Brain microvascular endothelial cell (primary cell): Measurements from ENCODE around the gene TESK2.
"Not testable (repeated sequence)": the region's sequence is repeated elsewhere in the genome, so short reads cannot be mapped to it uniquely, and the experiment has no call there.

Source experiments
- DNase-seq: peaks from one replicate; pipeline ENCODE4 v3.0.0-alpha.2; 2020
- H3K27ac ChIP-seq: fragments of 250-450 bp; sonication (Bioruptor Pico); 2 replicates; pipeline ENCODE4 v1.5.1; 2020; ENCODE audit warnings: mild to moderate bottlenecking, moderate library complexity
- H3K27me3 ChIP-seq: fragments of 250-450 bp; sonication (Bioruptor Pico); replicated peaks from 2 replicates; pipeline ENCODE4 v1.5.1; 2020; ENCODE audit warnings: mild to moderate bottlenecking
- H3K36me3 ChIP-seq: fragments of 250-450 bp; sonication (Bioruptor Pico); replicated peaks from 2 replicates; pipeline ENCODE4 v1.5.1; 2020; ENCODE audit warnings: mild to moderate bottlenecking
- H3K4me3 ChIP-seq: 2 replicates; pipeline ENCODE4 v1.5.1; 2011; ENCODE audit warnings: low read depth, mild to moderate bottlenecking, control low read depth, low read length, moderate library complexity
- in situ Hi-C: cut with HindIII; loops from 2 replicates; pipeline ENCODE4 v1.10.0; 2017; ENCODE audit warnings: low sequenced_read_pairs, low pct_ligation_motif_present
- TF ChIP-seq, protein P1 (sequence below): IDR thresholded peaks from 2 replicates; pipeline ENCODE4 v1.5.1; 2011; ENCODE audit warnings: low read depth, mild to moderate bottlenecking, moderate library complexity, low read length, control low read depth, inconsistent platforms; ENCODE audit errors: missing control alignments

TESK2 gene

DNA sequence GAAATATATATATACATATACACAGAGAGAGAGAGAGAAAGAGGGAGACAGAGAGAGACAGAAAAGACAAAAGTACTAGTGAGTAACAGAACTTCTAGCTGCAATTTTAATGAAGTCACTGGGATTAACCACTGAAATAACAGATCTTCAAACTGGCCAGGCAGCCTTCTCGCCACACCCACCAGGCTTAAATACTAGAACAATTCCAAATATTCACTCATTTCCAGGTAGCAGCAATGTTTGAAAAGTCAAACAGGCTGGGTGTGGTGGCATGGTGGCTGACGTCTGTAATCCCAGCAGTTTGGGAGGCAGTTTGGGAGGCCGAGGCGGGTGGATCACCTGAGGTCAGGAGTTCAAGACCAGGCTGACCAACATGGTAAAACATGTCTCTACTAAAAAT lies 25.5 kb upstream of the TESK2 start:
- Histone ChIP-seq H3K27ac (no peak overlapping the region), H3K36me3 (peaks cover 69% of the 10 kb centered on the region), H3K27me3 (no peaks in the 10 kb centered on the region), H3K4me3 (no peak overlapping the region)
- no peak for DNase-seq
- in situ Hi-C loops = no loop called here
- TF ChIP-seq, protein P1, sequence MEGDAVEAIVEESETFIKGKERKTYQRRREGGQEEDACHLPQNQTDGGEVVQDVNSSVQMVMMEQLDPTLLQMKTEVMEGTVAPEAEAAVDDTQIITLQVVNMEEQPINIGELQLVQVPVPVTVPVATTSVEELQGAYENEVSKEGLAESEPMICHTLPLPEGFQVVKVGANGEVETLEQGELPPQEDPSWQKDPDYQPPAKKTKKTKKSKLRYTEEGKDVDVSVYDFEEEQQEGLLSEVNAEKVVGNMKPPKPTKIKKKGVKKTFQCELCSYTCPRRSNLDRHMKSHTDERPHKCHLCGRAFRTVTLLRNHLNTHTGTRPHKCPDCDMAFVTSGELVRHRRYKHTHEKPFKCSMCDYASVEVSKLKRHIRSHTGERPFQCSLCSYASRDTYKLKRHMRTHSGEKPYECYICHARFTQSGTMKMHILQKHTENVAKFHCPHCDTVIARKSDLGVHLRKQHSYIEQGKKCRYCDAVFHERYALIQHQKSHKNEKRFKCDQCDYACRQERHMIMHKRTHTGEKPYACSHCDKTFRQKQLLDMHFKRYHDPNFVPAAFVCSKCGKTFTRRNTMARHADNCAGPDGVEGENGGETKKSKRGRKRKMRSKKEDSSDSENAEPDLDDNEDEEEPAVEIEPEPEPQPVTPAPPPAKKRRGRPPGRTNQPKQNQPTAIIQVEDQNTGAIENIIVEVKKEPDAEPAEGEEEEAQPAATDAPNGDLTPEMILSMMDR = no peak

DNA sequence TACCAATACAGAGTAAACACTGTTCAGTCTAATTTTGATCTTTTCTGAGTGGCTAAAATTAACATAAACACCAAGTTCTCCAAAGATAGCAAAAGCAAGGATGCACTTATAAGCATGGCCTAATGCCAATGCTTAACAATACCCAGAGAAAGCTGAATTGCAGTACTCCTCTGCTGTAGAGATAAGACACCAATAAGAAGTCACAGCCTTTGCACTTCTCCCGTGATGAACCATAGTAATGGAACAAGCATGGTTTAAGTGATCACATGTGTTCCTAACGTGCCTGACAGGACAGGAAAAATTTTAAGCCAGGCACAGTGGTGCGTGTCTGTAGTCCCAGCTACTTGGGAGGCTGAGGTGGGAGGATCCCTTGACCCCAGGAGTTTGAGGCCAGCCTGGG lies 25.1 kb upstream of the TESK2 start:
- in situ Hi-C loops = no loop called here
- TF ChIP-seq, protein P1 = no peak
- Histone ChIP-seq H3K36me3 (peaks cover 73% of the 10 kb centered on the region), H3K27me3 (no peaks in the 10 kb centered on the region), H3K27ac (no peak overlapping the region), H3K4me3 (no peak overlapping the region)
- DNase-seq = no peak

DNA sequence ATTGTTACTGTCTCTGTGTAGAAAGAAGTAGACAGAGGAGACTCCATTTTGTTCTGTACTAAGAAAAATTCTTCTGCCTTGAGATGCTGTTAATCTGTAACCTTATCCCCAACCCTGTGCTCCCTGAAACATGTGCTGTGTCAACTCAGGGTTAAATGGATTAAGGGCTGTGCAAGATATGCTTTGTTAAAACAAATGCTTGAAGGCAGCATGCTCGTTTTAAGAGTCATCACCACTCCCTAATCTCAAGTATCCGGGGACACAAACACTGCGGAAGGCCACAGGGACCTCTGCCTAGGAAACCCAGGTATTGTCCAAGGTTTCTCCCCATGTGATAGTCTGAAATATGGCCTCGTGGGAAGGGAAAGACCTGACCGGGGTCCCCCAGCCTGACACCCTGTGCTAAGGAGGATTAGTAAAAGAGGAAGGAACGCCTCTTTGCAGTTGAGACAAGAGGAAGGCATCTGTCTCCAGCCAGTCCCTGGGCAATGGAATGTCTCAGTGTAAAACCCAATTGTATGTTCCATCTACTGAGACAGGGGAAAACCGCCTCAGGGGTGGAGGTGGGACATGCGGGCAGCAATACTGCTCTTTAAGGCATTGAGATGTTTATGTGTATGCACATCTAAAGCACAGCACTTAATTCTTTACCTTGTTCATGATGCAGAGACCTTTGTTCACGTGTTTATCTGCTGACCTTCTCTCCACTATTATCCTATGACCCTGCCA lies 22.7 kb upstream of the TESK2 start:
- in situ Hi-C loops, DNase-seq, H3K4me3 ChIP-seq, H3K27ac ChIP-seq, H3K27me3 ChIP-seq: not testable (repeated sequence)
- peaks cover 91% of the 10 kb centered on the region for H3K36me3 ChIP-seq

DNA sequence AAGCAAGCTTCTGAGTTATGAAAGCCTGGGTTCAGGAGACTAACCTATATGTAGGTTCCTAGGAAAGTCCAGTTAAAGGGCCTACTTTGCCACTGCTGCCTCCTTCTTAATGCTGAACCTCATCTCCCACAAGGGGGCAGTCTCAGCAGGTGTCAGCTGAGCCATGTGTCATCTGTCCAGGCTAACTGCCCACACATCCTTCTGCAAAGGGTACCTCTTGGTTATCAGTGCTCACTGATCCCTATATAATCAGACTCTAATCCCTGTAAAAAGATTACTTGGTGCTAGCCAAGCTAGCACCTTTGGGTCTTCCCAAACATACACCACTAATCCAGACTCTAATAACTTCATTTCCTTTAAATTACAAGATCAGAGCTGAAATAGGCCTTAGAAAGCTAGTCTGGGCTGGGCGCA lies 21.7 kb upstream of the TESK2 start:
- TF ChIP-seq, protein P1 = peak; percentile 88
- H3K27ac ChIP-seq = no peak overlapping the region
- H3K36me3 ChIP-seq = peaks cover 89% of the 10 kb centered on the region
- no peak overlapping the region for H3K4me3 ChIP-seq
- no peaks in the 10 kb centered on the region for H3K27me3 ChIP-seq
- in situ Hi-C loops = no loop called here
- peak; percentile 70 for DNase-seq

DNA sequence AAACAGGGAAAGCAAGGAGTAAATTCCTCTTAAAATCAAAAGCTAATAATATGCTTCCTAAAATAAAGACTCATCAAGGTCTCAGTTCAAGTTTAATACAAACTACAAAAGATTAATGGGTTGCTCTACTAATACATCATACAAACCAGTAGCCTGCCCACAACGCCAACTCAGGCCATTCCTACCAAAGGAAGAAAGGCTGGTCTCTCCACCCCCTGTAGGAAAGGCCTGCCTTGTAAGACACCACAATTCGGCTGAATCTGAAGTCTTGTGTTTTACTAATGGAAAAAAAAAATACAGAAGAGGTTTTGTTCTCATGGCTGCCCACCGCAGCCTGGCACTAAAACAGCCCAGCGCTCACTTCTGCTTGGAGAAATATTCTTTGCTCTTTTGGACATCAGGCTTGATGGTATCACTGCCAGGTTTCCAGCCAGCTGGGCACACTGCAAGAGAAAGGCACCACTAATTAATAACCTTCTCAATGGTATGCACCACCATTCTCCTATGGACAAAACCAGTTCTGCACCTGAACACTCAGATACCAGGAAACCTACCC lies 20.1 kb upstream of the TESK2 start:
- in situ Hi-C loops = no loop called here
- no peak for DNase-seq
- Histone ChIP-seq H3K4me3 (no peak overlapping the region), H3K36me3 (peaks cover 76% of the 10 kb centered on the region), H3K27ac (no peak overlapping the region), H3K27me3 (no peaks in the 10 kb centered on the region)
- TF ChIP-seq, protein P1 = no peak

DNA sequence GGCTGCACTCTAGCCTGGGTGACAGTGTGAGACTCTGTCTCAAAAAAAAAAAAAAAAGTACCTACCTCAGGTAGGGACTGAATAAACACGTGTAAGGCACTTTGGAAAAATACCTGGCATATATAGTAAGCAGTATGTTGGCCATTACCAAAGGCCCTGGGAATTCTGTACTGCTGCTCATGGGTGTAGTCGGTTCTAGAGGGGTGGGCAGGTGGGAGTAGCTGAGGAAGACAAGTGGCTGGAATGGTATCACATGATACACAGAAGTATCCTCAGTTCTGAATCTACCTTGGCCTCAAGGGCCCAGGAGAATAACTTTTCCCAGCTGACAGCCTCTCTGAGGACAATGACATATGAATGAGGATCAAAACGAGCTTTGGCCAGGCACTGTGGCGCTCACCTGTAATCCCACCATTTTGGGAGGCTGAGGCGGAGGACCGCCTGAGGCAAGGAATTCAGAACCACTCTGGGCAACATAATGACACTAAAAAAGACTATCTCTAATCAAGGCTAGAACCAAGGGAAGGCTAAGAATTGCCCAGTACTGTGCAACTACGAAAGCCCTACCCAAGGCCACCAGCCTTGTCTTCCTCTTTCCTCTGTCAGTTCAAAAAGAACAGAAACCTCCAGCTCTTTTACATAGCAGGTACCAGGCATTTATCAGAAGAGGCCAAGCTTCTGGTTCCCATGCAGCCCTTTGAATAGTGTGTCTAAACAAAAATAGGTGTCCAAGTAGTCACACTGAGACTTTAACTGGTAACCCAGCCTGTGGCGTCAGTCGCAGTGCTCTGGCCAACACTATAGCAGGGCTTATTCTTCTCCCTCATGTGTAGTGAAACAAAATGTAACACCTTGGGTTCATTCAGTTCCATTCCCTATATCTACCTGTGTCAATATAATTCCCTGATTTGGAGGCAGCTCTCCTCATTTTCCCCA lies 19.3 kb upstream of the TESK2 start:
- Histone ChIP-seq H3K27ac (no peak overlapping the region), H3K27me3 (no peaks in the 10 kb centered on the region), H3K4me3 (no peak overlapping the region), H3K36me3 (peaks cover 69% of the 10 kb centered on the region)
- DNase-seq = no peak
- TF ChIP-seq, protein P1 = no peak
- in situ Hi-C loops = no loop called here
